HepG2 (cell line): ENCODE measurements around the gene GAREM1.

ENCODE experiments used
- BHLHE40 ChIP-seq: IDR thresholded peaks from 2 replicates; pipeline ENCODE4 v1.6.1; 2011; ENCODE audit warnings: low read length, improper control_type of control experiment
- CHD4 ChIP-seq: fragments of 200-600 bp; sonication (generic); IDR thresholded peaks from 2 replicates; pipeline ENCODE4 v1.7.0; 2017; ENCODE audit warnings: mild to moderate bottlenecking, low read length, borderline replicate concordance
- CTCF ChIP-seq: sonication (generic); formaldehyde crosslinking; IDR thresholded peaks from 2 replicates; pipeline ENCODE4 v1.5.0; 2020; ENCODE audit warnings: mild to moderate bottlenecking, missing genetic modification reagents, moderate library complexity
- JUND ChIP-seq: sonication (generic); formaldehyde crosslinking; IDR thresholded peaks from 2 replicates; pipeline ENCODE4 v1.8.0; 2022; ENCODE audit warnings: mild to moderate bottlenecking, missing genetic modification reagents
- KLF16 ChIP-seq, 2 experiments: sonication (generic) in 1 of 2; formaldehyde crosslinking in 1 of 2; IDR thresholded peaks; 2 replicates each; pipeline versions ENCODE4 v1.6.1 to v1.8.0; 2016 to 2023; ENCODE audit warnings: missing genetic modification reagents in 2 of 2, missing compliant biosample characterization in 1 of 2
- MAZ ChIP-seq, 2 experiments: sonication (generic) in 1 of 2; formaldehyde crosslinking in 1 of 2; IDR thresholded peaks; 2 replicates each; pipeline versions ENCODE4 v1.5.0 to v1.6.1; 2012 to 2020; ENCODE audit warnings: low read depth in 2 of 2, mild to moderate bottlenecking in 2 of 2, borderline replicate concordance in 1 of 2, improper control_type of control experiment in 1 of 2, low read length in 1 of 2, missing genetic modification reagents in 1 of 2, moderate library complexity in 1 of 2
- NFRKB ChIP-seq: fragments of 450-650 bp; IDR thresholded peaks from 2 replicates; pipeline ENCODE4 v1.6.1; 2017
- YY1 ChIP-seq: IDR thresholded peaks from 2 replicates; pipeline ENCODE4 v1.6.1; 2011; ENCODE audit warnings: low read length, low read depth, moderate library complexity, mild to moderate bottlenecking; ENCODE audit not compliant: insufficient read depth, insufficient replicate concordance
- ZNF362 ChIP-seq: sonication (generic); formaldehyde crosslinking; IDR thresholded peaks from 2 replicates; pipeline ENCODE4 v1.4.0; 2020; ENCODE audit warnings: missing genetic modification reagents, mild to moderate bottlenecking, borderline replicate concordance
- ZNF710 ChIP-seq: sonication (generic); formaldehyde crosslinking; IDR thresholded peaks from 2 replicates; pipeline ENCODE4 v1.5.0; 2020; ENCODE audit warnings: mild to moderate bottlenecking, missing genetic modification reagents, borderline replicate concordance

DNA sequence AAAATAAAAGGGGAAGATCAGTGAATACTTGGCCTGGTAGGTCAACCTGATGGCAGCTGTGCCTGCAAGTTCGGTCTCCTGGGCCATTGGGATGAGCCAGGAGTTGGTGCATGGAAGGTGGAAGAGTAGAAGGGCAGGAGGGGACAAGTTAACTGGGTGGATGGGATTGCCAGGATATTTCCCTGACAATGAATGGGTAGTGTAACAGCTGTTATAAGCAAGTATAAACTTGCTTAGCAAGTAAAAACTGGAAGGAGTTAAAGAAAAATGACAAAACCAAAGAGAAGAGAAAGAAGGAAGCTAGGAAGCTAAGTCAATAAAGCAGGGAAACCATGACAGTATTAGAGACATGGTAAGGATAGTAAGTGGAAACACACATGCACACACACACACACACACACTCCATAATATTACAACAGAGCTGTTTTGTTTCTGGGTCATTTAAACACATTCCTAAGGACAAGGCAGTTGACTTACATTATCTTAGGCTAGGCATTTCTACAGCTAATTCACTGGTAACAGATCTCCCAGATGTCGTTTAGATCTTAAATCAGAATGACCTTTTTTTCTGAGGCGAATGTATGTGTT, 251.2 kb downstream of the GAREM1 start:
- TF ChIP-seq YY1 = no peak
- TF ChIP-seq JUND (CRISPR knock-in tag) = no peak
- no peak for TF ChIP-seq ZNF710 (CRISPR knock-in tag)
- no peak for TF ChIP-seq CHD4
- no peak for TF ChIP-seq KLF16 (CRISPR knock-in tag; IDR thresholded peaks at IDR 0.05)
- no peak for TF ChIP-seq MAZ (IDR thresholded peaks at IDR 0.05; ENCODE audit: borderline replicate concordance, low read depth, low read length)
- no peak for TF ChIP-seq MAZ (CRISPR knock-in tag; IDR thresholded peaks at IDR 0.05; ENCODE audit: low read depth)
- no peak for TF ChIP-seq NFRKB
- TF ChIP-seq CTCF (CRISPR knock-in tag) = no peak
- TF ChIP-seq ZNF362 (CRISPR knock-in tag) = no peak
- no peak for TF ChIP-seq BHLHE40
